HG03135 (cell line): ENCODE results near the gene CCDC15.
"Not testable (repeated sequence)": the region's sequence is repeated elsewhere in the genome, so short reads cannot be mapped to it uniquely, and the experiment has no call there.

Experiments
- ATAC-seq: cut with Tn5 transposase; IDR thresholded peaks from one replicate; pipeline ENCODE4 v1.9.1; 2021; ENCODE audit warnings: mild to moderate bottlenecking, moderate library complexity; ENCODE audit not compliant: unreplicated experiment

Gene CCDC15

GRCh38 chr11:124938970-124939369 is 15.0 kb upstream of the CCDC15 start:
- no peak for ATAC-seq

GRCh38 chr11:124941703-124942102 is 12.3 kb upstream of the CCDC15 start:
- no peak for ATAC-seq

- no peak for ATAC-seq
Observed at GRCh38 chr11:124942466-124943253, 11.3 kb upstream of the CCDC15 start.

- no peak for ATAC-seq
Observed at GRCh38 chr11:124943254-124943616, 10.8 kb upstream of the CCDC15 start.

- ATAC-seq = no peak
Observed at GRCh38 chr11:124943741-124944140, 10.3 kb upstream of the CCDC15 start.

- no peak for ATAC-seq
Observed at GRCh38 chr11:124944565-124944964, 9.4 kb upstream of the CCDC15 start.

GRCh38 chr11:124945826-124946225 is 8.2 kb upstream of the CCDC15 start:
- no peak for ATAC-seq

GRCh38 chr11:124946735-124947141 is 7.3 kb upstream of the CCDC15 start:
- ATAC-seq = no peak

- ATAC-seq = no peak
Observed at GRCh38 chr11:124950601-124951330, 3.2 kb upstream of the CCDC15 start.

- no peak for ATAC-seq
Observed at GRCh38 chr11:124951341-124951740, 2.7 kb upstream of the CCDC15 start.

- no peak for ATAC-seq
Observed at GRCh38 chr11:124954590-124954955, 571 bp downstream of the CCDC15 start.

GRCh38 chr11:124955035-124955434 is 1.0 kb downstream of the CCDC15 start:
- no peak for ATAC-seq

GRCh38 chr11:124961972-124962609 is 8.1 kb downstream of the CCDC15 start:
- peak; percentile 89 for ATAC-seq

GRCh38 chr11:124968197-124968596 is 14.2 kb downstream of the CCDC15 start:
- not testable (repeated sequence) for ATAC-seq

GRCh38 chr11:124970925-124971324 is 16.9 kb downstream of the CCDC15 start:
- ATAC-seq = no peak

GRCh38 chr11:124971810-124972209 is 17.8 kb downstream of the CCDC15 start:
- no peak for ATAC-seq

GRCh38 chr11:124976531-124976930 is 22.5 kb downstream of the CCDC15 start:
- no peak for ATAC-seq

- no peak for ATAC-seq
Observed at GRCh38 chr11:124977006-124977405, 23.0 kb downstream of the CCDC15 start.

GRCh38 chr11:124978316-124978715 is 24.3 kb downstream of the CCDC15 start:
- no peak for ATAC-seq

GRCh38 chr11:124982043-124982442 is 28.0 kb downstream of the CCDC15 start:
- ATAC-seq = no peak

GRCh38 chr11:124983674-124984511 is 29.9 kb downstream of the CCDC15 start:
- no peak for ATAC-seq
